Urothelium cell line (cell line): Measurements from ENCODE around the gene PTMA.
"Not testable (repeated sequence)": the region's sequence is repeated elsewhere in the genome, so short reads cannot be mapped to it uniquely, and the experiment has no call there.

ENCODE experiments used
- DNase-seq: peaks from one replicate; pipeline ENCODE4 v3.0.0; 2011; ENCODE audit warnings: low spot score, mixed read lengths
- FAIRE-seq: peaks from 2 replicates; lab custom pipeline; 2011; peaks lifted over from hg19 to GRCh38; lab: Jason Lieb, UNC

The PTMA gene

GRCh38 chr2:231749016-231749415 lies 40.7 kb downstream of the PTMA start:
- not testable (repeated sequence) for DNase-seq, FAIRE-seq

GRCh38 chr2:231751042-231751815 lies 42.9 kb downstream of the PTMA start:
- no peak for DNase-seq
- FAIRE-seq = no peak

- DNase-seq (no peak), FAIRE-seq (no peak)
These were observed 43.7 kb downstream of the PTMA start for GRCh38 chr2:231752061-231752460.

DNA sequence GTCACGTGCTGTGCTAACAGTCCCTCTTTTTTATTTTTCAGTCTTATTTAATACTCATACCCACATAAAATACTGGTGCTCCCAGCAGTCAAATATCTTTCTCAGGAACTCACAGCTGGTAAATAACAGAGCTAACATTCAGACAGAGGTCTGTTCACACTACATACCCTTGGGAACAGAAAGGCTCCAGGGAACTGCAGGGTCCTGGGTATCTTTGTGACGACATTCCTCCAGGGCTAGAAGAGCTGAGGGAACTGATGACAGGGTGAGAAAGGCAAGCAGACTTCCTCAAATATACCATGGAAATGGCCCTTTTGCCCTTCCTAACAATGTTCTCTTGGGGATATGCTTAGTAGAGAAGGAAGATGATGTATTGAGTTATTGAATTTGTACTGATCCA lies 53.4 kb downstream of the PTMA start:
- no peak for FAIRE-seq
- DNase-seq = no peak
